ENCODE results near the gene CDC42BPB. TPM values are rescaled to one million over a fixed set of nuclear protein-coding genes. Genes with fewer than 3 reads are reported as not detected.

CDC42BPB gene
- total and polyA plus RNA-seq, 12 donors: 41.1 to 108 (median 77.4) TPM

DNA sequence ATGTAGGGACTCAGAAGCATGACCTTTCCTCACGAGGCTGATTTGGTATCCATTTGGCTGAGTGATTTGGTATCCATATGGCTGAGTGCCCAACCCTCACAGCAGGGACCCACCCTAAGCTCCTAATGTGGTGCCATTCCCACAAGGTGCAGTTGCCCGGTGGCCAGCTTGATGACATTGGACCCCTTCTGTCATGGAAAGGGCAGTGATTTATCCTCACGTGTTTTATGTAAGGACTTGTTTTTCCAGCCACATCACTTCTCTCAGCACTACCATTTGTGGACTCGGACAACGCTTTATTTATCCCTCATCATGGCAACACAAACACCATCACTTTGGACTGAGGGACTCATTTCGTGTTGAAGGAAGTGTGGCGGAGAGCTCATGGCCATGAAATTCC, 8.5 kb upstream of the CDC42BPB start:
- H3K4me1 ChIP-seq (replicated peaks in 1 of 2): peaks cover 0 to 4% of the 10 kb centered on the region in 2 donors
- intact Hi-C loops (cut with DNase I): no loop called here
- H3K36me3 ChIP-seq (replicated peaks in 1 of 2): no peaks in the 10 kb centered on the region
- no peak overlapping the region for H3K4me3 ChIP-seq
- TF ChIP-seq, protein P1, sequence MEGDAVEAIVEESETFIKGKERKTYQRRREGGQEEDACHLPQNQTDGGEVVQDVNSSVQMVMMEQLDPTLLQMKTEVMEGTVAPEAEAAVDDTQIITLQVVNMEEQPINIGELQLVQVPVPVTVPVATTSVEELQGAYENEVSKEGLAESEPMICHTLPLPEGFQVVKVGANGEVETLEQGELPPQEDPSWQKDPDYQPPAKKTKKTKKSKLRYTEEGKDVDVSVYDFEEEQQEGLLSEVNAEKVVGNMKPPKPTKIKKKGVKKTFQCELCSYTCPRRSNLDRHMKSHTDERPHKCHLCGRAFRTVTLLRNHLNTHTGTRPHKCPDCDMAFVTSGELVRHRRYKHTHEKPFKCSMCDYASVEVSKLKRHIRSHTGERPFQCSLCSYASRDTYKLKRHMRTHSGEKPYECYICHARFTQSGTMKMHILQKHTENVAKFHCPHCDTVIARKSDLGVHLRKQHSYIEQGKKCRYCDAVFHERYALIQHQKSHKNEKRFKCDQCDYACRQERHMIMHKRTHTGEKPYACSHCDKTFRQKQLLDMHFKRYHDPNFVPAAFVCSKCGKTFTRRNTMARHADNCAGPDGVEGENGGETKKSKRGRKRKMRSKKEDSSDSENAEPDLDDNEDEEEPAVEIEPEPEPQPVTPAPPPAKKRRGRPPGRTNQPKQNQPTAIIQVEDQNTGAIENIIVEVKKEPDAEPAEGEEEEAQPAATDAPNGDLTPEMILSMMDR (IDR thresholded peaks at IDR 0.05): no peak
- no peak for TF ChIP-seq POLR2A (IDR thresholded peaks at IDR 0.05)
- peak overlapping the region in 1 of 5 donors; percentile 34 for H3K27ac ChIP-seq
- WGBS, 4 donors: 80 to 94% (median 83%) methylated on average over 6 to 7 of the region's 7 CpGs
- no peaks in the 10 kb centered on the region for H3K9me3 ChIP-seq (replicated peaks in 1 of 3)
- DNase-seq: peak in 2 of 7 donors; percentile 12 to 13
- no peaks in the 10 kb centered on the region for H3K27me3 ChIP-seq

DNA sequence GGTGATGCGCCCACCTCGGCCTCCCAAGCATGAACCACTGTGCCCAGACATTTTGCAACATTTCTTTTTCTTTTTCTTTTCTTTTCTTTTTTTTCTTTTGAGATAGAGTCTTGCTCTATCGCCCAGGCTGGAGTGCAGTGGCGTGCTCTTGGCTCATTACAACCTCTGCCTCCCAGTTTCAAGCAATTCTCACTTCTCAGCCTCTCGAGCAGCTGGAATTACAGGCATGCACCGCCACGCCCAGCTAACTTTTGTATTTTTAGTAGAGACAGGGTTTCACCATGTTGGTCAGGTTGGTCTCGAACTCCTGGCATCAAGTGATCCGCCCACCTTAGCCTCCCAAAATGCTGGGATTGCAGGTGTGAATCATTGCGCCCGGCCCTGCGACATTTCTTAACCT, 7.6 kb upstream of the CDC42BPB start:
- Histone ChIP-seq H3K27me3 (no peaks in the 10 kb centered on the region), H3K27ac (no peak overlapping the region), H3K9me3 (replicated peaks in 1 of 3) (no peaks in the 10 kb centered on the region), H3K4me3 (no peak overlapping the region), H3K36me3 (replicated peaks in 1 of 2) (no peaks in the 10 kb centered on the region), H3K4me1 (replicated peaks in 1 of 2) (peaks cover 0 to 4% of the 10 kb centered on the region in 2 donors)
- WGBS, 4 donors: 94 to 95% (median 95%) methylated on average over 12 of the region's 12 CpGs
- TF ChIP-seq, protein P1 (IDR thresholded peaks at IDR 0.05): no peak
- TF ChIP-seq POLR2A (IDR thresholded peaks at IDR 0.05): no peak
- intact Hi-C loops (cut with DNase I): no loop called here
- peak in 1 of 7 donors; percentile 10 for DNase-seq

DNA sequence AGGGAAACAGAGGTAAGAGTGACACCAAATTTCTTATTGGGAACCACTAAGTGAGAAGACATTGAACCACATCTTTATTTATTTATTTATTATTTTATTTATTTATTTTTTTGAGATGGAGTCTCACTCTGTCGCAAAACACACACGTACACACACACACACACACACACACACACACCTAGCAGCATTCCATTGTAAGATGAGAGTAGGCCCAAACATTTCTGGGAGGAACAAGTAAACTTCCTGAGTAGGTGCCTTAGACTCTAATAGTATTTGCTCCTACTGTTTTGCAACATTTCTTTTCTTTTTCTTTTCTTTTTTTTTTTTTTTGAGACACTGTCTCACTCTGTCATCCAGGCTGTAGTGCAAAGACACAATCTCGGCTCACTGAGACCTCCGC, 7.1 kb upstream of the CDC42BPB start:
- no peak overlapping the region for H3K4me3 ChIP-seq
- no peaks in the 10 kb centered on the region for H3K36me3 ChIP-seq (replicated peaks in 1 of 2)
- intact Hi-C loops (cut with DNase I): no loop called here
- H3K27ac ChIP-seq: no peak overlapping the region
- no peak for DNase-seq
- TF ChIP-seq, protein P1 (IDR thresholded peaks at IDR 0.05): no peak
- TF ChIP-seq POLR2A (IDR thresholded peaks at IDR 0.05): no peak
- no peaks in the 10 kb centered on the region for H3K27me3 ChIP-seq
- H3K9me3 ChIP-seq (replicated peaks in 1 of 3): no peaks in the 10 kb centered on the region
- peaks cover 0 to 4% of the 10 kb centered on the region in 2 donors for H3K4me1 ChIP-seq (replicated peaks in 1 of 2)
- WGBS, 4 donors: 85 to 96% (median 91%) methylated on average over 4 of the region's 4 CpGs

DNA sequence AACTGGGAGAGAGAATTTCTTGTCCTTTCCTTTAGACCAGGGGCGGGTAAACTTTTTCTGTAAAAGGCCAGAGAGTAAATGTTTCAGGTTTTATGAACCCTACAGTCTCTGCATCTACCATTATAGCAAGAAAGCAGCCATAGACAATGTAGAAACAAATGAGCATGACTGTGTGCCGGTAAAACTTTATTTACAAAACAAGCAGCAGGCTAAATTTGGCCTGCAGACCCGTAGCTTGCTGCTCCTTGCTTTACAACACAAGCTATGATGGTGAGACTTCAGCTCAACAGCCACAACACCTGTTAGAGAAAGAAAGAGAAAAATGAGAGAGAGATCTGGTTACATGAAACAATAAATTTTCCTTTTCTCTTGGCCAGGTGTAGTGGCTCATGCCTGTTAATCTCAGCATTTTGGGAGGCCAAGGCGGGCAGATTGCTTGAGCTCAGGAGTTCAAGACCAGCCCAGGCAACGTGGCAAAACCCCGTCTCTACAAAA, 4.2 kb upstream of the CDC42BPB start:
- peaks cover 12 to 13% of the 10 kb centered on the region in 2 donors for H3K4me1 ChIP-seq (replicated peaks in 1 of 2)
- DNase-seq: no peak
- H3K9me3 ChIP-seq (replicated peaks in 1 of 3): no peaks in the 10 kb centered on the region
- H3K4me3 ChIP-seq: no peak overlapping the region
- H3K27me3 ChIP-seq: no peaks in the 10 kb centered on the region
- WGBS, 4 donors: 66 to 85% (median 80%) methylated on average over 6 of the region's 6 CpGs
- H3K36me3 ChIP-seq (replicated peaks in 1 of 2): no peaks in the 10 kb centered on the region
- intact Hi-C loops (cut with DNase I): no loop called here
- TF ChIP-seq POLR2A (IDR thresholded peaks at IDR 0.05): no peak
- TF ChIP-seq, protein P1 (IDR thresholded peaks at IDR 0.05): no peak
- H3K27ac ChIP-seq: peak overlapping the region in 1 of 5 donors; percentile 32
